AG09309 (cell line): Measurements from ENCODE around the gene EPHA4.

ENCODE experiments used
- DNase-seq: peaks from one replicate; pipeline ENCODE4 v3.0.0-alpha.2; 2010; ENCODE audit warnings: low read depth
- H3K4me3 ChIP-seq: 2 replicates; pipeline ENCODE4 v1.5.1; 2011; ENCODE audit warnings: mild to moderate bottlenecking, low read depth, low read length, moderate library complexity; ENCODE audit not compliant: control insufficient read depth
- TF ChIP-seq, protein P1 (sequence below): IDR thresholded peaks from 2 replicates; pipeline ENCODE4 v1.5.1; 2011; ENCODE audit warnings: mild to moderate bottlenecking, low read depth, low read length, inconsistent platforms; ENCODE audit not compliant: insufficient read depth, control insufficient read depth; ENCODE audit errors: missing control alignments

EPHA4 gene

DNA sequence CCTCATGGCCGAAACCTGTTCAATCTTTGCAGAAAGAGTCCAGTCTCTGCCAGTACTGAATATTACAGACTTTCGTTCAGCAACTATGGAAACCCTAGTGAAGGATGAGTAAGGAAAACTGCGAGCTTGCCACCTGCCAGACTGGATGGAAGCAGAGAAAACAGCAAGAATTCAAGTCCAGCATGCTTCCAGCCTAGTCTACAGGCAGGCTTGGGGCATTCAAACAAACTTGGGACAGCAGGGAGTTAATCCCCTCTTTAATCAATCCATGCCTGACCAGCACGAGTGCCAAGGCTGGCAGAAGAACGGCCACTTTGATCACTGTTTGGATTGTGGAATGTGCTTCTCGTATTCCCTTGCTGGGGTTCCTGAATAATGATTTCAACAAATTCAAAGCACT lies 145.2 kb downstream of the EPHA4 start:
- no peak for DNase-seq
- no peak overlapping the region for H3K4me3 ChIP-seq
- TF ChIP-seq, protein P1, sequence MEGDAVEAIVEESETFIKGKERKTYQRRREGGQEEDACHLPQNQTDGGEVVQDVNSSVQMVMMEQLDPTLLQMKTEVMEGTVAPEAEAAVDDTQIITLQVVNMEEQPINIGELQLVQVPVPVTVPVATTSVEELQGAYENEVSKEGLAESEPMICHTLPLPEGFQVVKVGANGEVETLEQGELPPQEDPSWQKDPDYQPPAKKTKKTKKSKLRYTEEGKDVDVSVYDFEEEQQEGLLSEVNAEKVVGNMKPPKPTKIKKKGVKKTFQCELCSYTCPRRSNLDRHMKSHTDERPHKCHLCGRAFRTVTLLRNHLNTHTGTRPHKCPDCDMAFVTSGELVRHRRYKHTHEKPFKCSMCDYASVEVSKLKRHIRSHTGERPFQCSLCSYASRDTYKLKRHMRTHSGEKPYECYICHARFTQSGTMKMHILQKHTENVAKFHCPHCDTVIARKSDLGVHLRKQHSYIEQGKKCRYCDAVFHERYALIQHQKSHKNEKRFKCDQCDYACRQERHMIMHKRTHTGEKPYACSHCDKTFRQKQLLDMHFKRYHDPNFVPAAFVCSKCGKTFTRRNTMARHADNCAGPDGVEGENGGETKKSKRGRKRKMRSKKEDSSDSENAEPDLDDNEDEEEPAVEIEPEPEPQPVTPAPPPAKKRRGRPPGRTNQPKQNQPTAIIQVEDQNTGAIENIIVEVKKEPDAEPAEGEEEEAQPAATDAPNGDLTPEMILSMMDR = no peak

DNA sequence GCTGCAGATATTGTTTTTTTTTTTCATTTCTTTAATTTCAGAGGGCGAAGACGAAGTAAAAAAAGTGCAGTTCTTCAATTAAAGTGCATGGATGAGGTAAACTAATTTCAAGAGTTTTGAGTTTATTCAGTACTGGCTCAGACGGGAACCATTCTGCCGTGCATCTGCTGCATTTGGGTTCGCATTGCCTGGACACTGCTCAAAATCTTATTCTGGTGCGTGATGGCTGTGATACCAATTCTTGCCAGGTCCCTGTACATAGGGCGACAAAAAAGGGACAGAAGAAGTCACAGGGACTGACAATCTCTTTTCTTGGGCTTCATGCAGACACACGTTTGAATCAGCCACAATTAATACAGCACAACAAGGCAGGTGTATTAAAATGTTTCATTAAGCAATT lies 146.2 kb downstream of the EPHA4 start:
- DNase-seq = no peak
- TF ChIP-seq, protein P1 = no peak
- H3K4me3 ChIP-seq = no peak overlapping the region

DNA sequence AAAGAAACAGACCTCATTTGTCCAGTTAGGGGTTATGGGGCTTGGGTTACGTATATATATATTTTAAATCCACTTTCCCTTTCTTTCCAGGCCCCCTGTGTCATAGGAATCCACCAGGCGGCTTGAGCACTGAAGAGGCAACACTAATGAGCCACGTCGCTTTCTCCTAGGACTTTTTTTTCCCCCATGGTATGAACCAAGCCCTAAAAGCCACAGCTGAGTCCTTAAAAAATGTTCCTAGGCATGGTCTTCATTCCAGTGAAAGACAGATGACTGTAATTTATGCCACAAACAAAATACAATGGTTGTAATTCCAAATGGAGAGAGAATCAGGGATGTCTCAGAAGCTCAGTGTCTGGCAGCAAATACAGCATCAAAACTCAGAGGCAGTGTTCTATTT lies 146.8 kb downstream of the EPHA4 start:
- DNase-seq = no peak
- TF ChIP-seq, protein P1 = no peak
- H3K4me3 ChIP-seq = no peak overlapping the region

DNA sequence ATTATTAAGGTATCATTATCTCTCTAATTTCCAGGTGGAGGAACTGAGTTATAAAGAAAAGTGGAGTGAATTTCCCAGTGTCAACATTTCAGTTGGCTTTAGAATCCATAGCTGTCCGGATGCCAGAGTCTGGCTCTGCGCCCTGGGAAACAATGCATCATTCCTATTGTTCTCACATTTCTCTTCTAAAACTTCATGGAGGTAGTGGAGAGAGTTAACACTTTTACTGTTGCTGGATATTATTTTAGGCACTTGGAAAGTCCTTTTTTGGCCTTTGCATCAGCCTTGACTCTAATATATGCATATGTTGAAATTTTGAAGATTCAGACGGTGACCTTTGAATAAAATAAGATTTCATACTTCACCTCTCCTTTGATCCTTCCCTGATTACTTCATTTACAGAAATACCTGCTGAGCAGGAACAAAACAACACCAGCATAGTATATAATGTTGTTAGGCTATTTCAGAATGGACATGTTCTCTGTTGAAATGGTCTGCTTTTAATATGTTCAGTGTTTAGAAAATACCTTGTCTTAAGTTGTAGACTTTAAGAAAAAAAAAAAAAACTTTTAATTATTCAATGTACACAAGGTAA lies 148.8 kb downstream of the EPHA4 start:
- DNase-seq = no peak
- TF ChIP-seq, protein P1 = no peak
- H3K4me3 ChIP-seq = no peak overlapping the region

DNA sequence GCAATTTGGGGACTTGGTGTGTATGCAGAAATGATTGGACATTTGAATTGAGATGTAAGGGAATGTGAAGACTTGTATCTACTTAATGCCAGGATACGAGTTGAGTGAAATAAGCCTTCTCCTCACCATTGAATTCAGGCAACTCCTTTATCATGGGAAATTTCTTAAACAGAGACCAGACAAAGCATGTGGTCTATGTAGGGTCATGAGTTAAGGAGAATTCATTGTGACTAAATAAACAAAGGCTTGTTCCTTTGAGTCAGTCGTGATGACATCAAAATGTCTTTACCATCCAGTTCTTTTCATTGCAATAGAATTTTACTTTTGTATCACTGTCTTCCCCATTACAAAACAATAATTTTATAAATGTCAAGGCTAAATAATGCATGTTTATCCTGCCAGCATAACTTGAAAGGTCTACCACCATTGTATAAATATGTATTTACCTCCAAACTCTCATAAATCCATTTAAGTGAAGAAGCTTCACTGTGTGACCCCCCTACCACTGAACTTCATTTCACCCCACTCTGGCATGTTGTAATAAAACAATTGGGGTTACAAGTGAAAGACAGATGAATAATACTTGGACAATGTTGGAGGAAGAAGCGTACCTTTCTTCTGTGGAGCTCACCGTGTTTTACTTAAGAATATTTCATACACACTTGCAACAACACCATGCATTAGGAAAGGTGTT lies 149.4 kb downstream of the EPHA4 start:
- TF ChIP-seq, protein P1 = no peak
- no peak for DNase-seq
- no peak overlapping the region for H3K4me3 ChIP-seq

DNA sequence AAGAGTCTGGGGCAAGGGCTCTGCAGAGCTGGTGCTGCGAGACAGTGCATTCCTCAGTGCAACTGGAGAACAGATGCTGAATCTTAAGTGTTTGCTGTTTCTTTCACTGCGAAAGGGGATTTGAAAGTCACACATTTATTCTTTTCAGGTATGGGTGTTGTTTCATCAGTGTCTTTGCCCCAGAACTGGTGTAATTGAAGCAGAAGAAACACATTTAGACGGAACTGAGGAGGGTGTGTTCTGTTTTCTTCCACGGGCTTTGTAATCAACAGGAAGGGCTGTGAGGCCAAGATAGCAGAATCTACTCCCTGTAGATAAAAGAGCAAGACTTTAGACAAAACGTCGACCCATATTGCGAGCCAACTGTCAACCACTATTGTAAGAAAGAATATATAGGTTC lies 151.9 kb downstream of the EPHA4 start:
- TF ChIP-seq, protein P1 = no peak
- no peak for DNase-seq
- no peak overlapping the region for H3K4me3 ChIP-seq

DNA sequence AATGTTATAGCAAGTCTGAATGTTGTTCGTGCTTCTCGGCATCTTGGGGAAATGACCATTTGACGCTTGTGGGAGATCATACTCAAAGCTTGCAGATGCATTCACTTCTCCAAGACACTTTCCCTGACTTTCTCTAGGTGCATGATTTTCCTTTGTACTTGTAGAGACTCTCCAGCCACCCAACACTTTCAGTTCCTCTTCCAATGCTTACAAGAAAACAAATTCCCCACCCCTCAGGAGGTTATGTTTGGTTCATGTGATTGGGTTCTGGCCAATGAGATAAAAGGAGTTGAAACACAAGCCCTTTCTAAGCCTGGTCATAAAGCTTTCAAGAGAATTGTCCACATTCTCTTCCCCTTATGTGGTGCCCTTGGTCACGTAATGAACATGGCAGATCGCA lies 156.3 kb downstream of the EPHA4 start:
- DNase-seq = no peak
- no peak overlapping the region for H3K4me3 ChIP-seq

More for the DNA sequence above, 156.3 kb downstream of the EPHA4 start:
- TF ChIP-seq, protein P1 = no peak
